ENCODE measurements around the gene DCAF5.

DNA sequence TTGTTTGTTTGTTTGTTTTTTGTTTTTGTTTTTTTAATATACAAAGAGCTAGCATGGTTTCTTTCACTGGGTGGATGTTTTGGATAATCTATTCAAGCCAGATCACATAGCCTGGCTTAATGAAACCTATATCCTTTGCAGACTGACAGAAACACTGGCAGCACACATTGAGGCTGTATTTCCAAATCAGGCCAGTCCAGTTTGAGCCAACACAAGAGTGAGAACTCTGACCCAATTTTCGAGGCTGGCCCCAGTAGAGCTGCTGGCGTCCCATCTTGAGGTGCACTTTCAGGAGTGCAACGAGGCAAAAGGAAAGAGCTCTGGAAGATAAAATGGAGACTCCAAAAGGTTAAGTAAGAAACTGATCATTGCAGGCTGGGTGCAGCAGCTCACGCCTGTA is 129.9 kb downstream of the DCAF5 start:
- TF ChIP-seq, protein P1, sequence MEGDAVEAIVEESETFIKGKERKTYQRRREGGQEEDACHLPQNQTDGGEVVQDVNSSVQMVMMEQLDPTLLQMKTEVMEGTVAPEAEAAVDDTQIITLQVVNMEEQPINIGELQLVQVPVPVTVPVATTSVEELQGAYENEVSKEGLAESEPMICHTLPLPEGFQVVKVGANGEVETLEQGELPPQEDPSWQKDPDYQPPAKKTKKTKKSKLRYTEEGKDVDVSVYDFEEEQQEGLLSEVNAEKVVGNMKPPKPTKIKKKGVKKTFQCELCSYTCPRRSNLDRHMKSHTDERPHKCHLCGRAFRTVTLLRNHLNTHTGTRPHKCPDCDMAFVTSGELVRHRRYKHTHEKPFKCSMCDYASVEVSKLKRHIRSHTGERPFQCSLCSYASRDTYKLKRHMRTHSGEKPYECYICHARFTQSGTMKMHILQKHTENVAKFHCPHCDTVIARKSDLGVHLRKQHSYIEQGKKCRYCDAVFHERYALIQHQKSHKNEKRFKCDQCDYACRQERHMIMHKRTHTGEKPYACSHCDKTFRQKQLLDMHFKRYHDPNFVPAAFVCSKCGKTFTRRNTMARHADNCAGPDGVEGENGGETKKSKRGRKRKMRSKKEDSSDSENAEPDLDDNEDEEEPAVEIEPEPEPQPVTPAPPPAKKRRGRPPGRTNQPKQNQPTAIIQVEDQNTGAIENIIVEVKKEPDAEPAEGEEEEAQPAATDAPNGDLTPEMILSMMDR (IDR thresholded peaks at IDR 0.05), result no peak
- no peak for TF ChIP-seq EP300 (IDR thresholded peaks at IDR 0.05; ENCODE audit: low read depth)
- no peak for TF ChIP-seq POLR2A (IDR thresholded peaks at IDR 0.05)

All from transverse colon (tissue), 3 donors.